HepG2 (cell line): ENCODE results near the gene TMEM114. TPM values are rescaled to one million over a fixed set of nuclear protein-coding genes. Genes with fewer than 3 reads are reported as not detected.

Experiments used
- AGO2 ChIP-seq: fragments of 200-400 bp; formaldehyde crosslinking; optimal IDR thresholded peaks from 2 replicates; pipeline ENCODE3; 2017; ENCODE audit warnings: mild to moderate bottlenecking, low read depth, low read length, moderate library complexity
- FOXA1 ChIP-seq, 2 experiments: fragments of 450-650 bp in 1 of 2; sonication (generic) in 1 of 2; formaldehyde crosslinking in 1 of 2; IDR thresholded peaks; 2 replicates each; pipeline versions ENCODE4 v1.4.0 to v1.6.1; 2016 to 2020; ENCODE audit warnings: missing genetic modification reagents in 1 of 2
- GPN1 ChIP-seq: sonication (generic); formaldehyde crosslinking; IDR thresholded peaks from 2 replicates; pipeline ENCODE4 v1.5.1; 2020; ENCODE audit warnings: missing genetic modification reagents, borderline replicate concordance
- HMGXB4 ChIP-seq, 2 experiments: sonication (generic) in 1 of 2; formaldehyde crosslinking in 1 of 2; IDR thresholded peaks; 2 replicates each; pipeline versions ENCODE4 v1.4.0 to v1.6.1; 2018 to 2020; ENCODE audit warnings: missing genetic modification reagents in 2 of 2, borderline replicate concordance in 1 of 2, low read depth in 1 of 2, mild to moderate bottlenecking in 1 of 2, missing biosample characterization in 1 of 2
- HOXD1 ChIP-seq: sonication (generic); formaldehyde crosslinking; IDR thresholded peaks from 2 replicates; pipeline ENCODE4 v1.5.0; 2020; ENCODE audit warnings: missing genetic modification reagents
- MEIS1 ChIP-seq: sonication (generic); formaldehyde crosslinking; IDR thresholded peaks from 2 replicates; pipeline ENCODE4 v1.9.0; 2021; ENCODE audit warnings: mild to moderate bottlenecking, missing genetic modification reagents, moderate library complexity, borderline replicate concordance
- NFIB ChIP-seq: sonication (generic); formaldehyde crosslinking; IDR thresholded peaks from 2 replicates; pipeline ENCODE4 v1.9.0; 2021; ENCODE audit warnings: missing genetic modification reagents, mild to moderate bottlenecking, borderline replicate concordance
- SMARCC2 ChIP-seq: fragments of 450-650 bp; IDR thresholded peaks from 2 replicates; pipeline ENCODE4 v1.6.1; 2017; ENCODE audit warnings: antibody characterized with exemption, mild to moderate bottlenecking
- TCF12 ChIP-seq, 2 experiments: fragments of 450-650 bp in 1 of 2; sonication (generic) in 1 of 2; formaldehyde crosslinking in 1 of 2; IDR thresholded peaks; 2 replicates each; pipeline versions ENCODE4 v1.6.1 to v1.8.0; 2017 to 2022; ENCODE audit warnings: antibody characterized with exemption in 1 of 2, mild to moderate bottlenecking in 1 of 2, missing genetic modification reagents in 1 of 2, moderate library complexity in 1 of 2
- ZNF10 ChIP-seq: sonication (generic); formaldehyde crosslinking; IDR thresholded peaks from 2 replicates; pipeline ENCODE4 v1.4.0; 2020; ENCODE audit warnings: mild to moderate bottlenecking, low read depth, missing genetic modification reagents, borderline replicate concordance
- ZNF143 ChIP-seq: sonication (generic); formaldehyde crosslinking; IDR thresholded peaks from 2 replicates; pipeline ENCODE4 v1.4.0; 2020; ENCODE audit warnings: missing genetic modification reagents
- ZNF205 ChIP-seq: IDR thresholded peaks from 2 replicates; pipeline ENCODE4 v1.6.1; 2018; ENCODE audit warnings: missing biosample characterization, missing genetic modification reagents
- ZNF280B ChIP-seq: sonication (generic); formaldehyde crosslinking; IDR thresholded peaks from 2 replicates; pipeline ENCODE4 v1.5.0; 2020; ENCODE audit warnings: missing genetic modification reagents, mild to moderate bottlenecking, borderline replicate concordance
- ZNF280D ChIP-seq: sonication (generic); formaldehyde crosslinking; IDR thresholded peaks from 2 replicates; pipeline ENCODE4 v1.5.1; 2020; ENCODE audit warnings: mild to moderate bottlenecking, missing genetic modification reagents
- ZNF414 ChIP-seq: sonication (generic); formaldehyde crosslinking; IDR thresholded peaks from 2 replicates; pipeline ENCODE4 v1.5.0; 2020; ENCODE audit warnings: missing genetic modification reagents
- ZNF605 ChIP-seq: sonication (generic); formaldehyde crosslinking; IDR thresholded peaks from 2 replicates; pipeline ENCODE4 v1.8.0; 2022; ENCODE audit warnings: mild to moderate bottlenecking, missing genetic modification reagents
- ZNF670 ChIP-seq: sonication (generic); formaldehyde crosslinking; IDR thresholded peaks from 2 replicates; pipeline ENCODE4 v1.8.0; 2022; ENCODE audit warnings: mild to moderate bottlenecking, missing genetic modification reagents, borderline replicate concordance
- ZNF850 ChIP-seq: sonication (generic); formaldehyde crosslinking; conservative IDR thresholded peaks from 2 replicates; pipeline ENCODE4 v1.9.0; 2021; ENCODE audit warnings: mild to moderate bottlenecking, missing genetic modification reagents
- ZSCAN21 ChIP-seq: sonication (generic); formaldehyde crosslinking; IDR thresholded peaks from 2 replicates; pipeline ENCODE4 v1.8.0; 2022; ENCODE audit warnings: mild to moderate bottlenecking, missing genetic modification reagents, moderate library complexity, borderline replicate concordance
- polyA plus RNA-seq, 8 experiments: library from polyadenylated mRNA; depleted of rRNA in 3 of 8; stranded (reverse) in 7 of 8; unstranded in 1 of 8; fragments of >200 nt; fragmentation: Illumina TruSeq in 4 of 8; extraction: Trizol in 4 of 8; gene quantifications; 2 replicates each; pipeline versions ENCODE4 v1.2.1 to v1.2.3, GENCODE V29; 2011 to 2016; ENCODE audit warnings: low read depth in 4 of 8, missing spikeins in 1 of 8, mixed read lengths in 1 of 8; ENCODE audit not compliant: insufficient read depth in 1 of 8
- total RNA-seq, 5 experiments: library from RNA; depleted of rRNA; stranded (reverse); fragments of >200 nt; fragmentation: Illumina TruSeq; extraction: Trizol; gene quantifications; 2 replicates each; pipeline ENCODE4 v1.2.3, GENCODE V29; 2016; ENCODE audit warnings: low read depth in 1 of 5

The TMEM114 gene
- total and polyA plus RNA-seq, 2 of the 13 experiments (the other 11 are each of a cell fraction or from before 2014, with no cell fraction given), result not detected

GRCh38 chr16:8634991-8635736 lies 44.9 kb upstream of the TMEM114 start (continued):
- TF ChIP-seq ZNF280B (CRISPR knock-in tag) (0 out of 2 replicates have a peak, but pooled peaks have one; percentile 46), HMGXB4 (CRISPR knock-in tag; IDR thresholded peaks at IDR 0.05; ENCODE audit: borderline replicate concordance in 1 of 2, low read depth in 1 of 2) (peak; percentile 39 to 73; a peak in 2 of 4 replicates), ZNF205 (CRISPR knock-in tag) (no peak), ZNF850 (CRISPR knock-in tag) (no peak), ZNF670 (CRISPR knock-in tag) (no peak), TCF12 (IDR thresholded peaks at IDR 0.05) (no peak), TCF12 (CRISPR knock-in tag; IDR thresholded peaks at IDR 0.05) (no peak), ZNF10 (CRISPR knock-in tag) (no peak), SMARCC2 (no peak), ZNF143 (CRISPR knock-in tag) (no peak), GPN1 (CRISPR knock-in tag) (no peak), AGO2 (peak; percentile 44), ZNF605 (CRISPR knock-in tag) (0 out of 2 replicates have a peak, but pooled peaks have one; percentile 22), NFIB (no peak), MEIS1 (CRISPR knock-in tag) (no peak), ZSCAN21 (CRISPR knock-in tag) (no peak), FOXA1 (IDR thresholded peaks at IDR 0.05) (no peak), FOXA1 (CRISPR knock-in tag; IDR thresholded peaks at IDR 0.05) (peak; percentile 23; the same call in 1 of the 2 replicates), HOXD1 (no peak), ZNF280D (CRISPR knock-in tag) (no peak), ZNF414 (CRISPR knock-in tag) (no peak)
